NCI-H2196 treated with DMSO at 0.1 percent for 48 hours (cell line): ENCODE data around the gene TRPM4.
"Not testable (repeated sequence)": the region's sequence is repeated elsewhere in the genome, so short reads cannot be mapped to it uniquely, and the experiment has no call there.

Experiments used
- DNase-seq: peaks from one replicate; lab custom pipeline; 2025; ENCODE audit not compliant: unreplicated experiment; lab: John Stamatoyannopoulos, UW

TRPM4 gene

GRCh38 chr19:49150106-49150943, 7.3 kb upstream of the TRPM4 start:
- peak; percentile 90 for DNase-seq

- DNase-seq, result no peak
Measured at GRCh38 chr19:49150944-49151243, 6.7 kb upstream of the TRPM4 start.

GRCh38 chr19:49151267-49152118, 6.1 kb upstream of the TRPM4 start:
- DNase-seq, result peak; percentile 98

GRCh38 chr19:49152119-49152550, 5.5 kb upstream of the TRPM4 start:
- DNase-seq, result no peak

- no peak for DNase-seq
Measured at GRCh38 chr19:49153167-49153809, 4.3 kb upstream of the TRPM4 start.

- DNase-seq, result no peak
Measured at GRCh38 chr19:49154279-49154678, 3.3 kb upstream of the TRPM4 start.

- no peak for DNase-seq
Measured at GRCh38 chr19:49155005-49155819, 2.4 kb upstream of the TRPM4 start, which contains the start of gene HRC. Gene HRC (minus strand): TSS chr19:49155396. CDS start chr19:49155237, 159 bp downstream.

- no peak for DNase-seq
Measured at GRCh38 chr19:49155820-49156346, 1.7 kb upstream of the TRPM4 start.

- no peak for DNase-seq
Measured at GRCh38 chr19:49160450-49161189, 3.0 kb downstream of the TRPM4 start.

- no peak for DNase-seq
Measured at GRCh38 chr19:49161987-49162386, 4.4 kb downstream of the TRPM4 start.

- no peak for DNase-seq
Measured at GRCh38 chr19:49165111-49165750, 7.6 kb downstream of the TRPM4 start.

- no peak for DNase-seq
Measured at GRCh38 chr19:49165865-49166301, 8.3 kb downstream of the TRPM4 start.

GRCh38 chr19:49167857-49168409, 10.3 kb downstream of the TRPM4 start:
- DNase-seq, result no peak

- no peak for DNase-seq
Measured at GRCh38 chr19:49168421-49168820, 10.8 kb downstream of the TRPM4 start.

- DNase-seq, result no peak
Measured at GRCh38 chr19:49173198-49173597, 15.6 kb downstream of the TRPM4 start.

GRCh38 chr19:49180659-49181058, 23.1 kb downstream of the TRPM4 start:
- DNase-seq, result no peak

- not testable (repeated sequence) for DNase-seq
Measured at GRCh38 chr19:49182010-49182847, 24.6 kb downstream of the TRPM4 start.

GRCh38 chr19:49182848-49183375, 25.3 kb downstream of the TRPM4 start:
- no peak for DNase-seq
